ENCODE results near the gene DUSP9.

GRCh38 chrX:153640045-153640686 is 6.8 kb upstream of the DUSP9 start:
- TF ChIP-seq CTCF (IDR thresholded peaks at IDR 0.05; ENCODE audit: low read depth, low read length, poor library complexity, severe bottlenecking) (no peak), EZH2phosphoT487 (IDR thresholded peaks at IDR 0.05; ENCODE audit: borderline replicate concordance, low read length) (no peak)

All from DOHH2 (cell line).